H1 (cell line): ENCODE measurements around the gene PHTF2. TPM values are rescaled to one million over a fixed set of nuclear protein-coding genes. Genes with fewer than 3 reads are reported as not detected.

Experiments used
- CTCF ChIA-PET: fragments of 300-600 bp; sonication (Branson Sonifier 250); formaldehyde crosslinking; loops from one replicate; lab custom pipeline; 2021; ENCODE audit not compliant: partially characterized antibody; lab: Charles Lee
- POLR2A ChIA-PET: fragments of 300-600 bp; sonication (Branson Sonifier 250); formaldehyde crosslinking; loops from one replicate; lab custom pipeline; 2021; ENCODE audit warnings: inconsistent platforms; ENCODE audit not compliant: partially characterized antibody; lab: Charles Lee
- DNase-seq, 2 experiments: peaks; one replicate each; pipeline versions ENCODE4 v3.0.0 to v3.0.0-alpha.2; 2010 to 2022; ENCODE audit warnings: low spot score in 2 of 2, low read depth in 1 of 2, mixed read lengths in 1 of 2
- FAIRE-seq: peaks from 2 replicates; lab custom pipeline; 2011; peaks lifted over from hg19 to GRCh38; lab: Jason Lieb, UNC
- H2AFZ ChIP-seq: 2 replicates; pipeline ENCODE4 v1.8.1; 2012; ENCODE audit warnings: low read length, inconsistent platforms
- H2AK5ac ChIP-seq: 2 replicates; pipeline ENCODE4 v1.6.1; 2013; ENCODE audit warnings: low read depth, low read length
- H2BK120ac ChIP-seq: replicated peaks from 2 replicates; pipeline ENCODE3; 2013; ENCODE audit warnings: low read depth, low read length, inconsistent platforms
- H2BK12ac ChIP-seq: 2 replicates; pipeline ENCODE4 v1.6.1; 2013; ENCODE audit warnings: low read depth, low read length
- H2BK15ac ChIP-seq: 2 replicates; pipeline ENCODE4 v1.6.1; 2013; ENCODE audit warnings: low read length
- H2BK20ac ChIP-seq: 2 replicates; pipeline ENCODE4 v1.6.1; 2013; ENCODE audit warnings: low read length
- H2BK5ac ChIP-seq: 2 replicates; pipeline ENCODE4 v1.6.1; 2013; ENCODE audit warnings: low read depth, low read length
- H3K14ac ChIP-seq: 2 replicates; pipeline ENCODE4 v1.6.1; 2013; ENCODE audit warnings: inconsistent platforms; ENCODE audit not compliant: insufficient read length
- H3K18ac ChIP-seq: 2 replicates; pipeline ENCODE4 v1.6.1; 2013; ENCODE audit warnings: low read length; ENCODE audit errors: extremely low read depth
- H3K23ac ChIP-seq: 2 replicates; pipeline ENCODE4 v1.6.1; 2013; ENCODE audit warnings: inconsistent platforms; ENCODE audit not compliant: insufficient read length
- H3K23me2 ChIP-seq: 2 replicates; pipeline ENCODE4 v1.6.1; 2013; ENCODE audit warnings: low read depth, low read length
- H3K27ac ChIP-seq: 2 replicates; pipeline ENCODE4 v1.6.1; 2011; ENCODE audit warnings: low read depth, low read length, inconsistent platforms
- H3K27me3 ChIP-seq, 4 experiments: replicated peaks in 1 of 4; 1 replicate in 1 of 4; 2 replicates in 3 of 4; pipeline versions ENCODE4 v1.6.1 to v1.8.1; 2011 to 2013; ENCODE audit warnings: low read length in 3 of 4, mild to moderate bottlenecking in 3 of 4, inconsistent platforms in 2 of 4, mixed read lengths in 2 of 4, moderate library complexity in 1 of 4; ENCODE audit not compliant: control insufficient read depth in 3 of 4, insufficient read depth in 3 of 4; ENCODE audit errors: extremely low read depth in 1 of 4
- H3K36me3 ChIP-seq, 4 experiments: 2 replicates each; pipeline versions ENCODE4 v1.6.1 to v1.8.1; 2011 to 2013; ENCODE audit warnings: mild to moderate bottlenecking in 4 of 4, low read length in 3 of 4, moderate library complexity in 2 of 4, control low read depth in 1 of 4, inconsistent platforms in 1 of 4; ENCODE audit not compliant: insufficient read depth in 4 of 4, control insufficient read depth in 2 of 4
- H3K4ac ChIP-seq: replicated peaks from 2 replicates; pipeline ENCODE3; 2013; ENCODE audit warnings: low read length, low read depth, mixed read lengths, inconsistent platforms; ENCODE audit not compliant: insufficient read length
- H3K4me1 ChIP-seq, 4 experiments: replicated peaks in 1 of 4; 1 replicate in 1 of 4; 2 replicates in 3 of 4; pipeline versions ENCODE4 v1.6.1 to v1.8.1; 2011 to 2013; ENCODE audit warnings: low read length in 3 of 4, inconsistent platforms in 2 of 4, mixed read lengths in 1 of 4; ENCODE audit not compliant: insufficient read depth in 4 of 4, control insufficient read depth in 3 of 4
- H3K4me2 ChIP-seq, 2 experiments: 2 replicates each; pipeline versions ENCODE4 v1.6.1 to v1.8.1; 2011 to 2013; ENCODE audit warnings: low read depth in 2 of 2, low read length in 2 of 2, control low read depth in 1 of 2, inconsistent platforms in 1 of 2, mild to moderate bottlenecking in 1 of 2; ENCODE audit not compliant: insufficient read depth in 1 of 2
- H3K4me3 ChIP-seq, 4 experiments: fragments of 200-600, 300-600 bp in 1 of 4; sonication (generic), shearing (Covaris generic), sonication (Bioruptor Twin) in 1 of 4; 2 replicates each; pipeline versions ENCODE4 v1.5.1 to v1.8.1; 2011 to 2016; ENCODE audit warnings: low read length in 4 of 4, low read depth in 3 of 4, control low read depth in 2 of 4, inconsistent platforms in 2 of 4, mild to moderate bottlenecking in 2 of 4, mixed read lengths in 1 of 4, moderate library complexity in 1 of 4; ENCODE audit not compliant: insufficient read depth in 2 of 4; ENCODE audit errors: extremely low read depth in 1 of 4
- H3K56ac ChIP-seq: replicated peaks from 2 replicates; pipeline ENCODE3; 2013; ENCODE audit warnings: low read depth, mild to moderate bottlenecking, mixed read lengths, low read length, inconsistent platforms; ENCODE audit not compliant: insufficient read length
- H3K79me1 ChIP-seq: 2 replicates; pipeline ENCODE4 v1.6.1; 2013; ENCODE audit warnings: low read depth, low read length, control low read depth
- H3K79me2 ChIP-seq, 2 experiments: 2 replicates each; pipeline versions ENCODE4 v1.6.1 to v1.8.1; 2012 to 2013; ENCODE audit warnings: low read length in 2 of 2, mild to moderate bottlenecking in 2 of 2, inconsistent platforms in 1 of 2; ENCODE audit not compliant: insufficient read depth in 2 of 2, control insufficient read depth in 1 of 2
- H3K9ac ChIP-seq, 4 experiments: replicated peaks in 1 of 4; 1 replicate in 1 of 4; 2 replicates in 3 of 4; pipeline versions ENCODE4 v1.6.1 to v1.8.1; 2011 to 2013; ENCODE audit warnings: low read depth in 3 of 4, low read length in 3 of 4, control low read depth in 2 of 4, mild to moderate bottlenecking in 2 of 4, moderate library complexity in 2 of 4, inconsistent platforms in 1 of 4; ENCODE audit errors: extremely low read depth in 1 of 4
- H3K9me3 ChIP-seq, 2 experiments: 2 replicates each; pipeline versions ENCODE4 v1.6.1 to v1.8.1; 2012 to 2013; ENCODE audit warnings: mild to moderate bottlenecking in 2 of 2, moderate library complexity in 2 of 2, control low read depth in 1 of 2, inconsistent platforms in 1 of 2, low read depth in 1 of 2, low read length in 1 of 2, mixed read lengths in 1 of 2; ENCODE audit not compliant: insufficient read depth in 2 of 2
- H4K20me1 ChIP-seq, 2 experiments: replicated peaks in 1 of 2; 2 replicates each; pipeline versions ENCODE3 to v1.8.1; 2011 to 2013; ENCODE audit warnings: inconsistent platforms in 2 of 2, low read length in 2 of 2, mild to moderate bottlenecking in 1 of 2; ENCODE audit not compliant: insufficient read depth in 2 of 2, control insufficient read depth in 1 of 2
- H4K5ac ChIP-seq: 2 replicates; pipeline ENCODE4 v1.6.1; 2013; ENCODE audit warnings: low read length, low read depth, mixed read lengths, inconsistent platforms; ENCODE audit not compliant: insufficient read length
- H4K8ac ChIP-seq: 2 replicates; pipeline ENCODE4 v1.8.0; 2013; ENCODE audit warnings: mild to moderate bottlenecking, moderate library complexity, low read length, inconsistent platforms; ENCODE audit not compliant: insufficient read depth; ENCODE audit errors: extremely low read depth
- H4K91ac ChIP-seq: replicated peaks from 2 replicates; pipeline ENCODE3; 2013; ENCODE audit warnings: low read length, mixed read lengths, inconsistent platforms; ENCODE audit not compliant: insufficient read length
- BRCA1 ChIP-seq: IDR thresholded peaks from 2 replicates; pipeline ENCODE4 v1.6.1; 2012; ENCODE audit warnings: low read depth, low read length, improper control_type of control experiment
- EGR1 ChIP-seq: IDR thresholded peaks from 2 replicates; pipeline ENCODE4 v1.6.1; 2011; ENCODE audit warnings: low read depth, low read length, borderline replicate concordance
- HDAC6 ChIP-seq: IDR thresholded peaks from one replicate; pipeline ENCODE4 v1.7.1; 2012; ENCODE audit warnings: low read depth, mild to moderate bottlenecking, inconsistent platforms, low read length, moderate library complexity
- JUND ChIP-seq: IDR thresholded peaks from 2 replicates; pipeline ENCODE4 v1.6.1; 2011; ENCODE audit warnings: mild to moderate bottlenecking, improper control_type of control experiment, low read length
- RAD21 ChIP-seq, 2 experiments: IDR thresholded peaks in 1 of 2; conservative IDR thresholded peaks in 1 of 2; 2 replicates each; pipeline ENCODE4 v1.6.1; 2011; ENCODE audit warnings: low read depth in 2 of 2, low read length in 2 of 2, improper control_type of control experiment in 1 of 2, inconsistent platforms in 1 of 2, mild to moderate bottlenecking in 1 of 2, moderate library complexity in 1 of 2
- RBBP5 ChIP-seq: IDR thresholded peaks from 2 replicates; pipeline ENCODE4 v1.7.1; 2012; ENCODE audit warnings: low read depth, mild to moderate bottlenecking, inconsistent platforms, low read length, moderate library complexity, borderline replicate concordance
- RFX5 ChIP-seq: IDR thresholded peaks from 2 replicates; pipeline ENCODE4 v1.6.1; 2011; ENCODE audit warnings: low read depth, low read length, improper control_type of control experiment, borderline replicate concordance
- SRF ChIP-seq: IDR thresholded peaks from 2 replicates; pipeline ENCODE4 v1.6.1; 2011; ENCODE audit warnings: mild to moderate bottlenecking, low read depth, low read length, moderate library complexity
- SUZ12 ChIP-seq: fragments of 200-600 bp; sonication (generic); IDR thresholded peaks from 2 replicates; pipeline ENCODE4 v1.6.1; 2012; ENCODE audit warnings: mild to moderate bottlenecking, inconsistent platforms, low read length, moderate library complexity, mixed read lengths
- USF2 ChIP-seq: IDR thresholded peaks from 2 replicates; pipeline ENCODE4 v1.6.1; 2011; ENCODE audit warnings: low read length, improper control_type of control experiment
- YY1 ChIP-seq: IDR thresholded peaks from 2 replicates; pipeline ENCODE4 v1.6.1; 2011; ENCODE audit warnings: low read depth, mild to moderate bottlenecking, low read length
- WGBS, 2 experiments: shearing (Covaris generic) in 1 of 2; methylation state at CpG; one replicate each; pipeline versions ENCODE4 v1.1.6 to v1.1.7; 2013 to 2015; ENCODE audit warnings: low lambda C conversion rate in 2 of 2, mixed read lengths in 2 of 2, inconsistent platforms in 1 of 2, low coverage in 1 of 2, missing lambda C conversion rate in 1 of 2; ENCODE audit not compliant: insufficient replicate concordance in 2 of 2, insufficient coverage in 1 of 2, insufficient read length in 1 of 2; ENCODE audit errors: extremely low coverage in 1 of 2, missing lambda C conversion rate in 1 of 2; 5-methylcytosine and 5-hydroxymethylcytosine counted together
- polyA plus RNA-seq, 7 experiments: library from polyadenylated mRNA; depleted of rRNA in 3 of 7; stranded (reverse) in 5 of 7; unstranded in 2 of 7; fragments of >200 nt in 5 of 7; fragments of 200-250 nt in 2 of 7; gene quantifications; 1 replicate in 5 of 7; 2 replicates in 1 of 7; 4 replicates in 1 of 7; pipeline versions ENCODE4 v1.2.1 to v1.2.3, GENCODE V29; 2011 to 2013; ENCODE audit warnings: missing spikeins in 2 of 7, mixed read lengths in 2 of 7
- total RNA-seq: library from RNA; stranded (reverse); fragmentation: NEBNext Ultra II Directional; extraction: Animal tissue kit (Norgen Biotek cat#: 25700); gene quantifications from 2 replicates; pipeline ENCODE4 v1.2.1, GENCODE V29; 2021

PHTF2 gene
- total and polyA plus RNA-seq, 2 of the 8 experiments (the other 6 are each of a cell fraction or from before 2014, with no cell fraction given) = 9.0 to 25.4 TPM

DNA sequence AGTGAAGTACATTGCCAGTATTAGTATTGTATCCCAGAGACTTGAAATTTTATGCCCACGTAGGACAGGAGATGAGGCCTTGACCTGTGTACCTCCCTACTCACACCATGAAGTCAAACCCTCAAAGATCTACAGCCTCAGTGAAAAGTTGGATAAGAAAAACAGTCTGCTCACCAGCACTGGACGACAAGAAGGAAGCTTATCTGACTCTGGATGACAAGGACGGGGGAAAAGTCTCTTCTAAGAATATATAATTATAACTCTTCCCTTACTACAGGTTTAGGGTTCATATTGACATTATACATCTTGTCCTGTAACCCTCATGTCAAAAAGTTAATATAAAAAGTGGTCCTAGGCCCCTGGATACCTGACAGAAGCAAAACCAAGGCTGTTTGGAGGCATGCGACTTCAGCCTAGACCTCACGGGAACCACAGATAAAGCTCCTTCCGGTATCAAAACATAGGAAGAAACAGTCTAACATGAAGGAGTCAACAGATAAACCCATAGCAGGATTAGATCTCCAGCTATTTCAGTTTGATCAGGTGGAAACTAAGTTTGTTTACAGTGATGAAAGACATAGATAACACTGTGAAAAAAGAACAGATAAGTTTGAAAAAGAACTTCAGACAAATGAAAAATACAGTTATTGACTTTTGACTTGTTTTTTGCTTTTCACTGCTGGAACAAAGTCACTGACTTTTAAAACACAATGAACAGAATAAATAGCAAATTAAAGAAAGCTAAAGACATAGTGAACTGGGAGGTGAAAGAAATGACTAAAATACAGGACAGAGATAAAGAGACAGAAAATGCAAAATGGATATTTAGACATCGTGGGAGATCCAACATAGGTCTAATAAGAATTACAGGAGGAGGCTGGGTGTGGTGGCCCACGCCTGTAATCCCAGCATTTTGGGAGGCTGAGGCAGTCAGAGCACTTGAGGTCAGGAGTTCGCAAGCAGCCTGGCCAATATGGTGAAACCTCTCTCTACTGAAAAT is 145.9 kb downstream of the PHTF2 start:
- WGBS, 2 experiments = 91% methylated on average over 9 of the region's 9 CpGs; no CpG with 5 or more reads in 1 of the 2 experiments
- Histone ChIP-seq H3K14ac (no peak overlapping the region), H2BK120ac (no peak overlapping the region), H3K23ac (no peak overlapping the region), H4K91ac (no peak overlapping the region), H4K20me1 (no peaks in the 10 kb centered on the region), H2AFZ (no peak overlapping the region), H3K9me3 (no peaks in the 10 kb centered on the region), H2BK12ac (no peak overlapping the region), H4K8ac (no peak overlapping the region), H2BK20ac (no peak overlapping the region), H3K4ac (no peak overlapping the region), H3K4me3 (no peak overlapping the region), H3K4me2 (no peak overlapping the region), H3K79me1 (no peaks in the 10 kb centered on the region), H3K23me2 (no peaks in the 10 kb centered on the region), H3K18ac (no peak overlapping the region), H3K9ac (no peak overlapping the region), H3K79me2 (no peaks in the 10 kb centered on the region), H2AK5ac (no peak overlapping the region), H3K4me1 (no peaks in the 10 kb centered on the region), H3K27me3 (no peaks in the 10 kb centered on the region), H3K56ac (no peak overlapping the region), H3K36me3 (no peaks in the 10 kb centered on the region), H2BK15ac (no peak overlapping the region), H2BK5ac (no peak overlapping the region), H4K5ac (no peak overlapping the region), H3K27ac (no peak overlapping the region)
- DNase-seq (no peak), FAIRE-seq (no peak)
- POLR2A ChIA-PET = no interaction called here
- CTCF ChIA-PET = interaction anchor here (0.6 to 1.4 kb wide), 6 partner anchors 30 to 1231 kb away, joined by 3 to 7 read pairs (median 4); no protein-coding TSS in a partner anchor
- TF ChIP-seq BRCA1 (no peak), SRF (no peak), RFX5 (no peak), RAD21 (IDR thresholded peaks at IDR 0.05 in 1 of 2, conservative IDR thresholded peaks at IDR 0.05 in 1 of 2; ENCODE audit: low read depth in 2 of 2, low read length in 2 of 2) (no peak), YY1 (no peak), EGR1 (no peak), RBBP5 (no peak), USF2 (no peak), JUND (no peak), HDAC6 (no peak), SUZ12 (no peak)
